Astrocyte (in vitro differentiated cells and primary cell): ENCODE results near the gene SH2D2A. TPM values are rescaled to one million over a fixed set of nuclear protein-coding genes. Genes with fewer than 3 reads are reported as not detected.

Source experiments
- DNase-seq: peaks from one replicate; pipeline ENCODE4 v3.0.0-alpha.2; 2010; ENCODE audit warnings: low read depth
- FAIRE-seq: peaks from 2 replicates; lab custom pipeline; 2011; peaks lifted over from hg19 to GRCh38; lab: Jason Lieb, UNC
- H2AFZ ChIP-seq: 2 replicates; pipeline ENCODE4 v1.6.0; 2012; ENCODE audit warnings: low read depth, low read length, inconsistent platforms
- H3K27ac ChIP-seq: 2 replicates; pipeline ENCODE4 v1.5.1; 2011; ENCODE audit warnings: low read depth, low read length, inconsistent platforms
- H3K27me3 ChIP-seq: 2 replicates; pipeline ENCODE4 v1.6.0; 2011; ENCODE audit warnings: low read length, inconsistent platforms; ENCODE audit not compliant: insufficient read depth
- H3K36me3 ChIP-seq: 2 replicates; pipeline ENCODE4 v1.5.1; 2011; ENCODE audit warnings: low read length, inconsistent platforms; ENCODE audit not compliant: insufficient read depth
- H3K4me1 ChIP-seq: 2 replicates; pipeline ENCODE4 v1.5.1; 2011; ENCODE audit warnings: low read length, inconsistent platforms; ENCODE audit not compliant: insufficient read depth
- H3K4me2 ChIP-seq: 2 replicates; pipeline ENCODE4 v1.6.0; 2012; ENCODE audit warnings: low read length, inconsistent platforms
- H3K4me3 ChIP-seq: 2 replicates; pipeline ENCODE4 v1.5.1; 2011; ENCODE audit warnings: low read depth, mild to moderate bottlenecking, low read length, inconsistent platforms; ENCODE audit not compliant: insufficient read depth
- H3K79me2 ChIP-seq: 2 replicates; pipeline ENCODE4 v1.6.0; 2012; ENCODE audit warnings: mild to moderate bottlenecking, low read length, inconsistent platforms; ENCODE audit not compliant: insufficient read depth
- H3K9ac ChIP-seq: 2 replicates; pipeline ENCODE4 v1.6.0; 2012; ENCODE audit warnings: mild to moderate bottlenecking, low read length, inconsistent platforms
- H3K9me3 ChIP-seq: 2 replicates; pipeline ENCODE4 v1.5.1; 2012; ENCODE audit warnings: low read depth, mild to moderate bottlenecking, low read length, inconsistent platforms; ENCODE audit not compliant: insufficient read depth
- H4K20me1 ChIP-seq: 2 replicates; pipeline ENCODE4 v1.6.0; 2012; ENCODE audit warnings: low read length, inconsistent platforms; ENCODE audit not compliant: insufficient read depth
- H3K27ac Mint-ChIP-seq: one replicate; pipeline ENCODE4 v1.8.0; 2021; ENCODE audit warnings: mild to moderate bottlenecking, mixed read lengths; ENCODE audit not compliant: unreplicated experiment
- H3K27me3 Mint-ChIP-seq: one replicate; pipeline ENCODE4 v1.8.0; 2021; ENCODE audit warnings: low read depth, mixed read lengths; ENCODE audit not compliant: unreplicated experiment
- H3K36me3 Mint-ChIP-seq: one replicate; pipeline ENCODE4 v1.8.0; 2021; ENCODE audit warnings: low read depth, mixed read lengths; ENCODE audit not compliant: unreplicated experiment
- H3K4me1 Mint-ChIP-seq: one replicate; pipeline ENCODE4 v1.8.0; 2021; ENCODE audit warnings: low read depth, mixed read lengths; ENCODE audit not compliant: unreplicated experiment
- H3K4me3 Mint-ChIP-seq: one replicate; pipeline ENCODE4 v1.8.0; 2021; ENCODE audit warnings: mild to moderate bottlenecking, moderate library complexity, mixed read lengths; ENCODE audit not compliant: unreplicated experiment
- H3K9me3 Mint-ChIP-seq: one replicate; pipeline ENCODE4 v1.8.0; 2021; ENCODE audit warnings: mild to moderate bottlenecking, mixed read lengths; ENCODE audit not compliant: unreplicated experiment
- EZH2 ChIP-seq: IDR thresholded peaks from 2 replicates; pipeline ENCODE4 v1.6.1; 2012; ENCODE audit warnings: mild to moderate bottlenecking, low read length, inconsistent platforms; ENCODE audit not compliant: insufficient read depth
- total RNA-seq: library from RNA; stranded (reverse); gene quantifications from 2 replicates; pipeline ENCODE4 v1.2.1, GENCODE V29; 2021
- TF ChIP-seq, protein P1 (sequence below): IDR thresholded peaks from 2 replicates; pipeline ENCODE4 v1.5.1; 2011; ENCODE audit warnings: low read depth, mild to moderate bottlenecking, inconsistent platforms, low read length, moderate library complexity; ENCODE audit not compliant: insufficient read depth

SH2D2A gene
- total RNA-seq, 1 donor from 2014 or later: 1.1 TPM

- Histone ChIP-seq H3K9me3 (no peaks in the 10 kb centered on the region), H3K27ac (no peak overlapping the region), H2AFZ (no peak overlapping the region), H4K20me1 (no peaks in the 10 kb centered on the region), H3K4me1 (peaks cover 18% of the 10 kb centered on the region), H3K79me2 (no peaks in the 10 kb centered on the region), H3K4me3 (no peak overlapping the region), H3K27me3 (peaks cover 2% of the 10 kb centered on the region), H3K36me3 (no peaks in the 10 kb centered on the region), H3K9ac (no peak overlapping the region), H3K4me2 (no peak overlapping the region)
- H3K4me1 Mint-ChIP-seq: peaks cover 16% of the 10 kb centered on the region
- FAIRE-seq: no peak
- H3K9me3 Mint-ChIP-seq: peaks cover 8% of the 10 kb centered on the region
- no peak overlapping the region for H3K27ac Mint-ChIP-seq
- peaks cover 23% of the 10 kb centered on the region for H3K36me3 Mint-ChIP-seq
- no peak overlapping the region for H3K4me3 Mint-ChIP-seq
- DNase-seq: no peak
- TF ChIP-seq EZH2: no peak
- TF ChIP-seq, protein P1, sequence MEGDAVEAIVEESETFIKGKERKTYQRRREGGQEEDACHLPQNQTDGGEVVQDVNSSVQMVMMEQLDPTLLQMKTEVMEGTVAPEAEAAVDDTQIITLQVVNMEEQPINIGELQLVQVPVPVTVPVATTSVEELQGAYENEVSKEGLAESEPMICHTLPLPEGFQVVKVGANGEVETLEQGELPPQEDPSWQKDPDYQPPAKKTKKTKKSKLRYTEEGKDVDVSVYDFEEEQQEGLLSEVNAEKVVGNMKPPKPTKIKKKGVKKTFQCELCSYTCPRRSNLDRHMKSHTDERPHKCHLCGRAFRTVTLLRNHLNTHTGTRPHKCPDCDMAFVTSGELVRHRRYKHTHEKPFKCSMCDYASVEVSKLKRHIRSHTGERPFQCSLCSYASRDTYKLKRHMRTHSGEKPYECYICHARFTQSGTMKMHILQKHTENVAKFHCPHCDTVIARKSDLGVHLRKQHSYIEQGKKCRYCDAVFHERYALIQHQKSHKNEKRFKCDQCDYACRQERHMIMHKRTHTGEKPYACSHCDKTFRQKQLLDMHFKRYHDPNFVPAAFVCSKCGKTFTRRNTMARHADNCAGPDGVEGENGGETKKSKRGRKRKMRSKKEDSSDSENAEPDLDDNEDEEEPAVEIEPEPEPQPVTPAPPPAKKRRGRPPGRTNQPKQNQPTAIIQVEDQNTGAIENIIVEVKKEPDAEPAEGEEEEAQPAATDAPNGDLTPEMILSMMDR: no peak
- H3K27me3 Mint-ChIP-seq: peaks cover 30% of the 10 kb centered on the region
These were observed 6.8 kb downstream of the SH2D2A start for GRCh38 chr1:156809711-156810366.

DNA sequence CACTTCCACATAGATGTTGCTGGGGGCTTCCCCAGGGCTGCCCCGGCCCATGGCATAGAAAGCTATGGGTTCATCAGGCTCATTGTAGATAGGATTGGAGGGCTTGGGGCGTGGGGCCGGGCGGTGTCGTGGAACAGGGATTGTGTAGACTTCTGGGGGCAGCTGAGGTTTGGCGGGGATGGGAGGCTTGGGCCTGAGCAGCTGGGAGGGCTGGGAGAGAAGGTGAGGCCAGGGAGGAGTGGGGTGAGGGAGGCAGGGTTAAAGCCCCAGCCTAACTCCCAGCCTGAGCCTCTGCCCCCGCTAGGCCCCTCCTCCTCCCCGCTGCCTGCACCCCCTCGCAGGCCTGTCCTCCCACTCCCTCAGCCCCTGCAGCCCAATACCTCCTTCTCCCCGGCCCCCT lies 7.4 kb downstream of the SH2D2A start:
- H3K4me1 Mint-ChIP-seq: peaks cover 15% of the 10 kb centered on the region
- peaks cover 30% of the 10 kb centered on the region for H3K27me3 Mint-ChIP-seq
- Histone ChIP-seq H3K27me3 (peaks cover 2% of the 10 kb centered on the region), H3K27ac (no peak overlapping the region), H3K9me3 (no peaks in the 10 kb centered on the region), H3K36me3 (no peaks in the 10 kb centered on the region), H4K20me1 (peaks cover 2% of the 10 kb centered on the region), H3K4me2 (no peak overlapping the region), H3K4me3 (no peak overlapping the region), H3K4me1 (peaks cover 14% of the 10 kb centered on the region), H3K79me2 (no peaks in the 10 kb centered on the region), H3K9ac (no peak overlapping the region), H2AFZ (no peak overlapping the region)
- FAIRE-seq: no peak
- peaks cover 8% of the 10 kb centered on the region for H3K9me3 Mint-ChIP-seq
- peaks cover 23% of the 10 kb centered on the region for H3K36me3 Mint-ChIP-seq
- no peak for DNase-seq
- H3K4me3 Mint-ChIP-seq: no peak overlapping the region
- H3K27ac Mint-ChIP-seq: no peak overlapping the region
- TF ChIP-seq, protein P1: no peak
- TF ChIP-seq EZH2: no peak
